ENCODE results near the gene EIF4G3. TPM values are rescaled to one million over a fixed set of nuclear protein-coding genes. Genes with fewer than 3 reads are reported as not detected.
A peak's percentile ranks its signal among the peaks of the same experiment; 100 is the strongest.
"Not testable (repeated sequence)": the region's sequence is repeated elsewhere in the genome, so short reads cannot be mapped to it uniquely, and the experiment has no call there.

Gene EIF4G3
- total and polyA plus RNA-seq, 2 donors (not counting 3 experiments of a cell fraction or from before 2014, with no cell fraction given), result 40.7 to 78.5 TPM

DNA sequence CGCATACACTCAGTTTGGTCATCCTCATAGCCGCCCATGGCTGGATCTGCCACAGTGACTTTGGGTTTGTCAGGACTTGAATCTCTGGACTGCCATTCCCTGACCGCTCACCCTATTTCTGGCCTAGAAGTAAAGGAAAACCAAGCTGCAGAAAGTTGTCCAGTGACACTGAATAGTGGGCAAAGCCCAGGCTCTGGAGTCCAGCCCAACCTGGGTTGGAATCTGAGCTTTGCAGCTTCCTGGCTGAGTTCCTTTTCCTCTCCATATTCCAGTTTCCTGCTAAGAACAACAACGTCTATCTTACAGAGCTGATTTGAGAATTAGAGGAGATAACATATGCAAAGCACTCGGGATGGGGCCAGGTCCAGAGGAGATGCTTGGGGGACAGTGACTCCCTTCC, 15.6 kb upstream of the EIF4G3 start:
- intact Hi-C loops (cut with micrococcal nuclease), result loop anchor here (10.0 kb wide), 1 partner anchor 667 kb away; no protein-coding TSS in a partner anchor
- FAIRE-seq, result peak; percentile 91
- POLR2A ChIA-PET, result interaction anchor here (0.9 to 1.7 kb wide), 2 partner anchors 15 to 406 kb away, joined by 4 to 6 read pairs; partner anchors contain the start of gene HP1BP3

GRCh38 chr1:21190771-21191170, 14.1 kb upstream of the EIF4G3 start:
- H3K9ac ChIP-seq (replicated peaks; ENCODE audit: extremely low read depth, insufficient read depth, low read length); FAIRE-seq; dilution Hi-C loops (cut with MboI; ENCODE audit: extremely low pct_ligation_motif_present, low sequenced_read_pairs); H4K20me1 ChIP-seq (replicated peaks; ENCODE audit: control insufficient read depth, extremely low read depth, insufficient read depth, low read length); H3K36me3 ChIP-seq (ENCODE audit: control insufficient read depth in 2 of 2, extremely low read depth in 1 of 2, insufficient read depth in 2 of 2, low read length in 2 of 2); H3K4me2 ChIP-seq (ENCODE audit: insufficient read depth, low read length); H3K9me1 ChIP-seq (replicated peaks; ENCODE audit: control insufficient read depth, extremely low read depth, insufficient read depth, low read length); DNase-seq (ENCODE audit: low read depth, low spot score); H3K4me1 ChIP-seq (ENCODE audit: control insufficient read depth, extremely low read depth, insufficient read depth, low read length); H3K4me3 ChIP-seq (replicated peaks in 1 of 3; ENCODE audit: insufficient read depth in 1 of 3, low read depth in 1 of 3, low read length in 3 of 3); H3K27me3 ChIP-seq (ENCODE audit: control insufficient read depth in 2 of 2, insufficient read depth in 2 of 2, low read length in 2 of 2); H2AFZ ChIP-seq (ENCODE audit: low read depth, low read length); H3K79me2 ChIP-seq (ENCODE audit: control insufficient read depth, insufficient read depth, low read length); BruUV-seq (replicated peaks); H3K9me3 ChIP-seq (replicated peaks; ENCODE audit: control insufficient read depth, insufficient read depth, low read length); H3K27ac ChIP-seq (ENCODE audit: insufficient read depth, low read depth, low read length): not testable (repeated sequence)
- ChIA-PET POLR2A (interaction anchor here (0.7 kb wide), 1 partner anchor 299 kb away, joined by 5 read pairs; no protein-coding TSS in a partner anchor), CTCF (interaction anchor here (0.9 to 1.7 kb wide), 3 partner anchors 9 to 494 kb away, joined by 3 to 6 read pairs (median 5); no protein-coding TSS in a partner anchor)
- intact Hi-C loops (cut with micrococcal nuclease), result loop anchor here (10.0 kb wide), 1 partner anchor 666 kb away; no protein-coding TSS in a partner anchor

More for the DNA sequence above, 15.6 kb upstream of the EIF4G3 start:
- H2AFZ ChIP-seq (ENCODE audit: low read depth, low read length), result peak overlapping the region; percentile 75
- no peaks in the 10 kb centered on the region for H3K36me3 ChIP-seq (ENCODE audit: control insufficient read depth in 2 of 2, extremely low read depth in 1 of 2, insufficient read depth in 2 of 2, low read length in 2 of 2)
- no peaks in the 10 kb centered on the region for H4K20me1 ChIP-seq (replicated peaks; ENCODE audit: control insufficient read depth, extremely low read depth, insufficient read depth, low read length)
- H3K4me2 ChIP-seq (ENCODE audit: insufficient read depth, low read length), result peak overlapping the region; percentile 31
- no TSS peak for BruUV-seq (replicated peaks)
- dilution Hi-C loops (cut with MboI; ENCODE audit: extremely low pct_ligation_motif_present, low sequenced_read_pairs), result no loop called here
- peak; percentile 84 for DNase-seq (ENCODE audit: low read depth, low spot score)
- no peak for TF ChIP-seq GATA2 (IDR thresholded peaks at IDR 0.05; ENCODE audit: insufficient read depth, insufficient read length, low read depth, low read length)
- TF ChIP-seq, protein P1, sequence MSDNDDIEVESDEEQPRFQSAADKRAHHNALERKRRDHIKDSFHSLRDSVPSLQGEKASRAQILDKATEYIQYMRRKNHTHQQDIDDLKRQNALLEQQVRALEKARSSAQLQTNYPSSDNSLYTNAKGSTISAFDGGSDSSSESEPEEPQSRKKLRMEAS (IDR thresholded peaks at IDR 0.05; ENCODE audit: insufficient read depth, insufficient read length), result no peak
- TF ChIP-seq POLR2A (IDR thresholded peaks at IDR 0.05; ENCODE audit: low read depth, low read length), result no peak
- TF ChIP-seq, protein P2, sequence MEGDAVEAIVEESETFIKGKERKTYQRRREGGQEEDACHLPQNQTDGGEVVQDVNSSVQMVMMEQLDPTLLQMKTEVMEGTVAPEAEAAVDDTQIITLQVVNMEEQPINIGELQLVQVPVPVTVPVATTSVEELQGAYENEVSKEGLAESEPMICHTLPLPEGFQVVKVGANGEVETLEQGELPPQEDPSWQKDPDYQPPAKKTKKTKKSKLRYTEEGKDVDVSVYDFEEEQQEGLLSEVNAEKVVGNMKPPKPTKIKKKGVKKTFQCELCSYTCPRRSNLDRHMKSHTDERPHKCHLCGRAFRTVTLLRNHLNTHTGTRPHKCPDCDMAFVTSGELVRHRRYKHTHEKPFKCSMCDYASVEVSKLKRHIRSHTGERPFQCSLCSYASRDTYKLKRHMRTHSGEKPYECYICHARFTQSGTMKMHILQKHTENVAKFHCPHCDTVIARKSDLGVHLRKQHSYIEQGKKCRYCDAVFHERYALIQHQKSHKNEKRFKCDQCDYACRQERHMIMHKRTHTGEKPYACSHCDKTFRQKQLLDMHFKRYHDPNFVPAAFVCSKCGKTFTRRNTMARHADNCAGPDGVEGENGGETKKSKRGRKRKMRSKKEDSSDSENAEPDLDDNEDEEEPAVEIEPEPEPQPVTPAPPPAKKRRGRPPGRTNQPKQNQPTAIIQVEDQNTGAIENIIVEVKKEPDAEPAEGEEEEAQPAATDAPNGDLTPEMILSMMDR (IDR thresholded peaks at IDR 0.05; ENCODE audit: extremely low read depth in 1 of 2, insufficient read depth in 1 of 2, low read depth in 1 of 2, low read length in 2 of 2), result no peak
- no peak for TF ChIP-seq FOS (IDR thresholded peaks at IDR 0.05; ENCODE audit: borderline replicate concordance, insufficient read depth, low read length)
- no peak for TF ChIP-seq JUN (IDR thresholded peaks at IDR 0.05; ENCODE audit: borderline replicate concordance, insufficient read depth, insufficient read length, low read depth)
- TF ChIP-seq EZH2 (IDR thresholded peaks at IDR 0.05; ENCODE audit: borderline replicate concordance, low read depth, low read length, severe bottlenecking), result no peak
- TF ChIP-seq MYC (IDR thresholded peaks at IDR 0.05; ENCODE audit: low read depth, low read length), result no peak
- TF ChIP-seq POLR2AphosphoS5 (IDR thresholded peaks at IDR 0.05; ENCODE audit: insufficient read depth, low read depth, low read length), result no peak
- no peaks in the 10 kb centered on the region for H3K27me3 ChIP-seq (ENCODE audit: control insufficient read depth in 2 of 2, insufficient read depth in 2 of 2, low read length in 2 of 2)
- CTCF ChIA-PET, result interaction anchor here (0.7 to 1.9 kb wide), 13 partner anchors 8 to 495 kb away, joined by 3 to 14 read pairs (median 4); partner anchors contain the start of gene HP1BP3
- H3K9me3 ChIP-seq (replicated peaks; ENCODE audit: control insufficient read depth, insufficient read depth, low read length), result no peaks in the 10 kb centered on the region
- H3K4me1 ChIP-seq (ENCODE audit: control insufficient read depth, extremely low read depth, insufficient read depth, low read length), result peaks cover 9% of the 10 kb centered on the region
- H3K9me1 ChIP-seq (replicated peaks; ENCODE audit: control insufficient read depth, extremely low read depth, insufficient read depth, low read length), result no peaks in the 10 kb centered on the region
- no peaks in the 10 kb centered on the region for H3K79me2 ChIP-seq (ENCODE audit: control insufficient read depth, insufficient read depth, low read length)
- no peak overlapping the region for H3K9ac ChIP-seq (replicated peaks; ENCODE audit: extremely low read depth, insufficient read depth, low read length)
- no peak overlapping the region for H3K4me3 ChIP-seq (replicated peaks in 1 of 3; ENCODE audit: insufficient read depth in 1 of 3, low read depth in 1 of 3, low read length in 3 of 3)
- H3K27ac ChIP-seq (ENCODE audit: insufficient read depth, low read depth, low read length), result no peak overlapping the region

All from endothelial cell of umbilical vein (primary cell).